ENCODE measurements around the gene TNFRSF13B. TPM values are rescaled to one million over a fixed set of nuclear protein-coding genes. Genes with fewer than 3 reads are reported as not detected.

Gene TNFRSF13B
- total RNA-seq, 1 experiment from 2014 or later: not detected

GRCh38 chr17:16991349-16992009, 19.6 kb upstream of the TNFRSF13B start (continued):
- TF ChIP-seq CTCF (IDR thresholded peaks at IDR 0.05 in 2 of 3, conservative IDR thresholded peaks at IDR 0.05 in 1 of 3; ENCODE audit: borderline replicate concordance in 1 of 3, insufficient read depth in 1 of 3, low read depth in 2 of 3, low read length in 2 of 3): peak; percentile 84 to 92 (median 87)
- TF ChIP-seq SIN3A (IDR thresholded peaks at IDR 0.05; ENCODE audit: low read depth): no peak
- TF ChIP-seq CBX3 (IDR thresholded peaks at IDR 0.05; ENCODE audit: low read depth): no peak
- TF ChIP-seq ZNF274 (IDR thresholded peaks at IDR 0.05; ENCODE audit: low read depth, low read length): no peak

- no peak overlapping the region for H3K9ac ChIP-seq (ENCODE audit: low read length)
- H3K4me2 ChIP-seq (ENCODE audit: low read length): no peak overlapping the region
- H3K27ac ChIP-seq (ENCODE audit: low read depth, low read length): no peak overlapping the region
- H3K9me2 ChIP-seq (ENCODE audit: insufficient read depth): no peaks in the 10 kb centered on the region
- TF ChIP-seq CEBPB (IDR thresholded peaks at IDR 0.05; ENCODE audit: low read depth) (no peak), SRF (IDR thresholded peaks at IDR 0.05; ENCODE audit: low read depth) (no peak), SIN3A (IDR thresholded peaks at IDR 0.05; ENCODE audit: low read depth) (no peak), ATF3 (IDR thresholded peaks at IDR 0.05) (no peak), JUND (IDR thresholded peaks at IDR 0.05) (no peak), RAD21 (IDR thresholded peaks at IDR 0.05; ENCODE audit: low read depth) (no peak), SP1 (IDR thresholded peaks at IDR 0.05; ENCODE audit: low read depth) (no peak), MAX (IDR thresholded peaks at IDR 0.05) (no peak), ZFX (IDR thresholded peaks at IDR 0.05) (no peak), EGR1 (IDR thresholded peaks at IDR 0.05; ENCODE audit: low read depth) (no peak), TCF7L2 (IDR thresholded peaks at IDR 0.05; ENCODE audit: borderline replicate concordance, extremely low read depth, insufficient read depth, insufficient read length) (no peak), CTCF (IDR thresholded peaks at IDR 0.05 in 2 of 3, conservative IDR thresholded peaks at IDR 0.05 in 1 of 3; ENCODE audit: borderline replicate concordance in 1 of 3, insufficient read depth in 1 of 3, low read depth in 2 of 3, low read length in 2 of 3) (no peak)
- no peaks in the 10 kb centered on the region for H3K36me3 ChIP-seq (ENCODE audit: control insufficient read depth in 1 of 2, insufficient read depth in 2 of 2, low read length in 2 of 2)
- ChIA-PET RAD21 (ENCODE audit: low non-redundant PET in 1 of 2, low total read pairs in 2 of 2, uncharacterized antibody in 2 of 2, unreplicated experiment in 2 of 2) (no interaction called here), CTCF (no interaction called here), POLR2A (interaction anchor here (0.7 kb wide), 1 partner anchor 130 kb away, joined by 4 read pairs; no protein-coding TSS in a partner anchor)
- ATAC-seq: no peak
- no peak for DNase-seq (ENCODE audit: low read depth, low spot score)
- H3K4me3 ChIP-seq (replicated peaks in 1 of 2; ENCODE audit: low read depth in 1 of 2, low read length in 2 of 2): no peak overlapping the region
- intact Hi-C loops (cut with micrococcal nuclease): loop anchor here (5.0 kb wide), 1 partner anchor 68 kb away; no protein-coding TSS in a partner anchor
- no peaks in the 10 kb centered on the region for H3K9me3 ChIP-seq (ENCODE audit: control insufficient read depth in 1 of 2, insufficient read depth in 1 of 2, low read depth in 1 of 2, low read length in 2 of 2)
- no peak overlapping the region for H2AFZ ChIP-seq (ENCODE audit: low read depth, low read length, poor library complexity, severe bottlenecking)
- H3K27me3 ChIP-seq (ENCODE audit: insufficient read depth, low read length): no peaks in the 10 kb centered on the region
- BruUV-seq (replicated peaks): no TSS peak
- no peaks in the 10 kb centered on the region for H3K79me2 ChIP-seq (ENCODE audit: insufficient read depth, low read length)
- peaks cover 15 to 49% of the 10 kb centered on the region in 2 experiments for H3K4me1 ChIP-seq (ENCODE audit: control insufficient read depth in 1 of 2, insufficient read depth in 2 of 2, low read length in 2 of 2)
- H4K20me1 ChIP-seq (ENCODE audit: insufficient read depth): no peaks in the 10 kb centered on the region
Observed at GRCh38 chr17:16989953-16990860, 18.3 kb upstream of the TNFRSF13B start.
